GM18873 (cell line): Measurements from ENCODE around the gene THBS3.
"Not testable (repeated sequence)": the region's sequence is repeated elsewhere in the genome, so short reads cannot be mapped to it uniquely, and the experiment has no call there.

Experiments used
- ATAC-seq: cut with Tn5 transposase; IDR thresholded peaks from one replicate; pipeline ENCODE4 v1.9.1; 2021; ENCODE audit warnings: mild to moderate bottlenecking, moderate library complexity, moderate number of reproducible peaks; ENCODE audit not compliant: unreplicated experiment, low FRiP score

The THBS3 gene

DNA sequence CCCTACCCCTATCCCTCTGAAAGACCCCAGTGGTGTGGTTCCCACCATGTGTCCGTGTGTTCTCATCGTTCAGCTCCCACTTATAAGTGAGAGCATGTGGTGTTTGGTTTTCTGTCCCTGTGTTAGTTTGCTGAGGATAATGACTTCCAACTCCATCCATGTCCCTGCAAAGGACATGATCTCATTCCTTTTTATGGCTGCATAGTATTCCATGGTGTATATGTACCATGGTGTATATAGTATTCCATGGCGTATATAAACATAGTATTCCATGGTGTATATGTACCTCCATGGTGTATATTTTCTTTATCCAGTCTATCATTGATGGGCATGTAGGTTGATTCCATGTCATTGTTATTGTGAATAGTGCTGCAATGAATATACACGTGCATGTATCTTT lies 43.9 kb downstream of the THBS3 start:
- not testable (repeated sequence) for ATAC-seq

DNA sequence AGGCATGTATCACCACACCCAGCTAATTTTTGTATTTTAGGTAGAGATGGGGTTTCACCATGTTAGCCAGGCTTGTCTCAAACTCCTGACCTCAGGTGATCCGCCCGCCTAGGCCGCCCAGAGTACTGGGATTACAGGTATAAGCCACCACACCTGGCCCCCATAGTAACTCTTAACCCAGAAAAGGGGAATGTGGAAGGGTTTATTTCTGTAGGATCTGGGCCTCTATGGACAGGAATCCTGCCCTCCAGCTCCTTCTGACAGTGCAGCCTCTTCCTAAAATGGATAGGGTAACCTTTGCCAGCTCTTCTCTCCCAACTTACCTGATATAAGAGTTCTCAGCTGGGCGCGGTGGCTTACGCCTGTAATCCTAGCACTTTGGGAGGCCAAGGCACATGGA lies 45.1 kb downstream of the THBS3 start:
- ATAC-seq = not testable (repeated sequence)

DNA sequence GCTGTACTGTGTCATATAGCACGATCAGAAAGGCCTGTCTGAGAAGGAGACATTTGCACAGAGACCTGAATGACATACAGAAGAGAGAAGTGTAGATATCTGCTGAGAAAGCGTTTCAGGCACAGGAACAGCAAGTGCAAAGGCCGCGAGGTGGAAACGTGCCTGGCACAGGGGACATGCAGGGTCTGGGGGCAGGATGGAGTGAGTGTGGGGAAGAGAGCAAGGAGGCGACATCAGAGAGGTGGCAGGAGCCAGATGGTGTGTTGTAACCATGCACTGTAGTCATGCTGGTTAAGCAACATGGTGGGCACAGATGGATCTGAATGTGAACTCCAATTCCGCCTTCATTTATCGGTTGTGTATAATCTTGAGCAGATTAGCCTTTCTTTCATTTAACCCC lies 47.6 kb downstream of the THBS3 start:
- no peak for ATAC-seq

DNA sequence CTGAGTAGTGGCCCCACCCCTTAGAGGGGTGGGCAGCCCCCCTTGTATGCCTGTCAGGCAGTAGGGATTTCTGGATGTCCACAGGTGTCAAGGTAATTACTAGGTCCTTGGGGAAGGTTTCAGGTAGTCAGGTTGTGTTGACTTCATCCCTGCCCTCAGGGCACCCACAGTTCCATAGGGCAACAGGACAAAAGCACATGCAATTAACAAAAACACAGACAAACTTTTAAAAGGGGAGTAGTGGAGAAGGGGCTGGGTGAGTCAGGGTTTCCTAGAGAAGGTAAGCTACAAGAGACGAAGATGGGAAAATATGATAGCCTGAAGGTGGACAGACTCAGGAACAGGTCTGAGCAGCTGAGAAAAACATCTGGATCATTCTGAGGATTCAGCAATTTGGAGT lies 48.7 kb downstream of the THBS3 start:
- no peak for ATAC-seq

DNA sequence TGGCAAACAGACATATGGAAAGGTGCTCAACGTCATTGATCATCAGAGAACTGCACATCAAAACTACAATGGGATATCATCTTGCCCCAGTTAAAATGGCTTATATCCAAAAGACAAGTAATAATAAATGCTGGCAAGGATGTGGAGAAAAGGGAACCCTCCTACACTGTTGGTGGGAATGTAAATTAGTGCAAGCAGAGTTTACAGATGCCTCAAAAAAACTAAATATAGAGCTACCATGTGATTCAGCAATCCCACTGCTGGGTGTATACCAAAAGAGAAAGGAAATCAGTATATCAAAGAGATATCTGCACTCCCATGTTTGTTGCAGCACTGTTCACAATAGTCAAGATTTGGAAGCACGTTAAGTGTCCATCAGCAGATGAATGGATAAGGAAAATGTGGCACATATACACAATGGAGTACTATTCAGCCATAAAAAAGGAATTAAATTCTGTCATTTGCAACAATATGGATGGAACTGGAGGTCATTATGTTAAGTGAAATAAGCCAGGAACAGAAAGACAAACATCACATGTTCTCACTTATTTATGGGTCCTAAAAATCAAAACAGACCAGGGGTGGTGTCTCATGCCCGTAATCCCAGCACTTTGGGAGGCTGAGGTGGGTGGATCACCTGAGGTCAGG lies 51.6 kb downstream of the THBS3 start:
- not testable (repeated sequence) for ATAC-seq
